LNCaP clone FGC (cell line): Measurements from ENCODE around the gene P3H2.
A peak's percentile ranks its signal among the peaks of the same experiment; 100 is the strongest.

Experiments used
- DNase-seq: peaks from one replicate; pipeline ENCODE4 v3.0.0-alpha.2; 2011; ENCODE audit warnings: low read depth
- H3K4me3 ChIP-seq: 2 replicates; pipeline ENCODE4 v1.5.1; 2011; ENCODE audit warnings: mild to moderate bottlenecking, low read depth, low read length, control low read depth
- TF ChIP-seq, protein P1 (sequence below): IDR thresholded peaks from 2 replicates; pipeline ENCODE4 v1.5.1; 2012; ENCODE audit warnings: mild to moderate bottlenecking; ENCODE audit not compliant: control insufficient read depth, insufficient read depth; ENCODE audit errors: extremely low read depth

Gene P3H2

DNA sequence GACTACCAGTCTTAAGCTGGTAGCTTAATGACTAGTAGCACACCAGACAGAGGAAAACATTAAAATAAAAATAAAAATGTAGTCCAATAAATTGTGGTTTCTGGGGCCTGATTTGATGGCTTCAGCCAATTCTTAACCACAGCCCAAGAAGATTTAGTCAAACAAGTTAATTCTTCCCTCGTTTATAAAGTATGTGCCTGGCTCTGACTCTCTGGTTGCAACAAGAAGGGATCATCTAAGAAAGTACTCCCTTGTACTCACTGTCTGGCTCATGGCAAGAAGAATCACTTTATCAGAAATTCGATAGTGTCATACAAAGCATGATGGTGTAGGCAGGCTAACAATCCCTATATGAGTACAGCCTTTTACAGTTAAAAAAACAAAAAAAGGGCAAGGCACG lies 141.9 kb downstream of the P3H2 start:
- no peak for DNase-seq
- TF ChIP-seq, protein P1, sequence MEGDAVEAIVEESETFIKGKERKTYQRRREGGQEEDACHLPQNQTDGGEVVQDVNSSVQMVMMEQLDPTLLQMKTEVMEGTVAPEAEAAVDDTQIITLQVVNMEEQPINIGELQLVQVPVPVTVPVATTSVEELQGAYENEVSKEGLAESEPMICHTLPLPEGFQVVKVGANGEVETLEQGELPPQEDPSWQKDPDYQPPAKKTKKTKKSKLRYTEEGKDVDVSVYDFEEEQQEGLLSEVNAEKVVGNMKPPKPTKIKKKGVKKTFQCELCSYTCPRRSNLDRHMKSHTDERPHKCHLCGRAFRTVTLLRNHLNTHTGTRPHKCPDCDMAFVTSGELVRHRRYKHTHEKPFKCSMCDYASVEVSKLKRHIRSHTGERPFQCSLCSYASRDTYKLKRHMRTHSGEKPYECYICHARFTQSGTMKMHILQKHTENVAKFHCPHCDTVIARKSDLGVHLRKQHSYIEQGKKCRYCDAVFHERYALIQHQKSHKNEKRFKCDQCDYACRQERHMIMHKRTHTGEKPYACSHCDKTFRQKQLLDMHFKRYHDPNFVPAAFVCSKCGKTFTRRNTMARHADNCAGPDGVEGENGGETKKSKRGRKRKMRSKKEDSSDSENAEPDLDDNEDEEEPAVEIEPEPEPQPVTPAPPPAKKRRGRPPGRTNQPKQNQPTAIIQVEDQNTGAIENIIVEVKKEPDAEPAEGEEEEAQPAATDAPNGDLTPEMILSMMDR, result no peak
- H3K4me3 ChIP-seq, result no peak overlapping the region

DNA sequence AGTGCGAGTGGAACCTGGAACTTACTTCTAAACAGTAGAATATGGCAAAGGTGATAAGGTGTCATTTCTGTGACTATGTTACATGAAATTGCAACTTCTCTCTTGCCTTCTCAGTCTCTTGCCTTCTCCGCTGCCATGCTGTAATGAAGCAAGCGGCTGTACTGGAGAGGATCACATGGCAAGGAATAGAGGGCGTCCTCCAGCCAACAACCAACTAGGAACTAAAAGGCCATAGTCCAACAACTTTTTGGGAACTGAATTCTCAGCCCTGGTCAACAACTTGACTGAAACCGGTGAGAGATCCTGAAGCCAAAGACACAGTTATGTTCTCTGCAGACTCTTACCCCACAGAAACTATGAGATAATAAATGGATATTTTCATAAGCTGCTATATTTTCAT lies 143.5 kb downstream of the P3H2 start:
- TF ChIP-seq, protein P1, result no peak
- H3K4me3 ChIP-seq, result no peak overlapping the region
- no peak for DNase-seq

DNA sequence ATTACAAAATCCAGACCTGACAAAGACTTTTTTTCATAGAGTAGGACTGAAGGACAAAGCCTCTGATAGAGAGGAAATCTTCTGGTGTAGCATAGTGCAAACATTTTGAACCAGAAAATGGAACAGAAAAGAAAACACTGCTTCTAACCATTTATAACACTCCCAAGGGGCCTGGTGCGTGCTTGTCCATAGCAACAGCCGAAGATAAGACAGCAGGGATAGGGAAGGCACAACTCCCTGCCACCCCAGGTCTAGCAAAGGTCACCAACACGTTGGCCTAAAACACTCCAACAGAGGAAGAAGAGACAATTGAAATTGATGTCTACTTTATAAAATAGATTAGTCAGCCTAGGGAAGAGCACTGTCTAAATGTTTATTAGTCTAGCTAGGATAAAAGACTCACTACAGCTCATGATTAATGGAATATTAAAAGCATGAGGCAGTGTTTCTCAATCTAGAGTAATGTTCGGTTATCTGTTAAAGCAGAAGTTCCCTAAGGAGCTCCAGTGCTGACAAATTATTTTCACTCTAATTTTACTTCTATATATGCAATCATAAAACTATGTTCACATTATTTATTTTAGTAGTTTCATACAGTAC lies 145.2 kb downstream of the P3H2 start:
- TF ChIP-seq, protein P1, result no peak
- DNase-seq, result no peak
- H3K4me3 ChIP-seq, result no peak overlapping the region

DNA sequence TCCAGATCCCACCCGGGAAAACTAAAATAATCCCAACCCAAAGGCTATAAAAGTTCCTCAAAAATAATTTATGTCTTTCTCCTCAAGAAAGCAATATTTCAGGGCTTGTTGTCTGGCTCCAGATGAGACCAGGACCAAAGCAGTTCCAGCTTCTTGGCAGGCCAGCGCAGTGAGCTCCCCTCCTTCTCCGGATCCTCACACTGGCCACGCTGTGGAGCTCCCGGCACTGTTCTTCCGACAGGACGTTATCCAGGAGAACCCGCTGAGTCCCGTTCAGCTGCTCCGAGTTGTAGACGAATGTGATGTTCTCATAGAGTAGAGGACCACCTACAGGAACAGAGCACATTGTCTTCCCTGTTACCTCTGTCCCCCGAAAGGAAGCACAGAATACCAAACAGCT lies 146.3 kb downstream of the P3H2 start:
- no peak for DNase-seq
- H3K4me3 ChIP-seq, result no peak overlapping the region
- TF ChIP-seq, protein P1, result no peak

DNA sequence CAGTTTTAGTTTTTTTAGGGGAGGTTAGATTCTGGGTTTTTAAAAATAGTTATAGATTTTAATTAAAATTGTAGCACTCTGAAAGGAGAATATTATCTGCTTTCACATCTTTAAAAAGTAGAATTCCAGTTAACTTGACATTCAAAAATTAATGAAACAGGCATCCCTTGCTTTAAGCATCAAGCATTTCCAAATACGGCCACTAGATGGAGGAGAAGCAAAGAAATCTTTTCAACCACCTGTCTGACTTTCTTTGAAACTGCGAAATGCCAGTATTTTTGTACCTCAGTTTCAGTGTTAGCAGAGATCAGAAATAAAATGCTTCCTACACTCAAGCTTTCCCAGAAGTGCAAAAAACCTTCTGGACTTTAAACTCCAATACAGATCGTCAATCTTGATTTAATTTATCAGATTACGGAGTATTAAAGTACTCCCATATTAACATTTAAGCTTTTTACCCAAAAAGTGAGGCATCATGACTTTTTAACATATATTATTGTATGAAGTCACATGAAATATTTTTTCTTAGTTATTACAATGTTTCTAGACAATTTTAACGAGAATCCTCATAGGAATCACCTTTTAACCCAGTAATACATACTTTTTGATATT lies 153.3 kb downstream of the P3H2 start:
- no peak for DNase-seq
- H3K4me3 ChIP-seq, result no peak overlapping the region
- TF ChIP-seq, protein P1, result peak; percentile 74

DNA sequence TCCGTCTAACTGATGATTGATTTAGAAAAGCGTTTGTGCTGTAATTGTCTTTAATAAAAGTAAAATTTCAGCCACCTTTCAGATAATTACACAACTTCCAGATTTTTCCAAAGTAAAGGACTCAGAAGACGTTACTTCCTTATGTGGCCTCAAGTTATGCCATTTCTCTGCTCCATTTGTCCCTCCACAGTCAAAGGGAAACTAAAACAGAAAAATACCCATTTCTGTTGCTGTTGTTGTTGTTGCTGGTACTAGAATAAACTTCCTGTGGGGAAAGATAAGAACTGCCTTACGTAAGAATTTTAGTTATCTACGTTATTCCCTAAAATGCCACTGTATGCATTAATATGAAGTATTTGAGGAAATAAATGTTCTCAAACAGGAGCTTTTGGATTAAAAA lies 153.9 kb downstream of the P3H2 start:
- TF ChIP-seq, protein P1, result no peak
- no peak overlapping the region for H3K4me3 ChIP-seq
- no peak for DNase-seq

DNA sequence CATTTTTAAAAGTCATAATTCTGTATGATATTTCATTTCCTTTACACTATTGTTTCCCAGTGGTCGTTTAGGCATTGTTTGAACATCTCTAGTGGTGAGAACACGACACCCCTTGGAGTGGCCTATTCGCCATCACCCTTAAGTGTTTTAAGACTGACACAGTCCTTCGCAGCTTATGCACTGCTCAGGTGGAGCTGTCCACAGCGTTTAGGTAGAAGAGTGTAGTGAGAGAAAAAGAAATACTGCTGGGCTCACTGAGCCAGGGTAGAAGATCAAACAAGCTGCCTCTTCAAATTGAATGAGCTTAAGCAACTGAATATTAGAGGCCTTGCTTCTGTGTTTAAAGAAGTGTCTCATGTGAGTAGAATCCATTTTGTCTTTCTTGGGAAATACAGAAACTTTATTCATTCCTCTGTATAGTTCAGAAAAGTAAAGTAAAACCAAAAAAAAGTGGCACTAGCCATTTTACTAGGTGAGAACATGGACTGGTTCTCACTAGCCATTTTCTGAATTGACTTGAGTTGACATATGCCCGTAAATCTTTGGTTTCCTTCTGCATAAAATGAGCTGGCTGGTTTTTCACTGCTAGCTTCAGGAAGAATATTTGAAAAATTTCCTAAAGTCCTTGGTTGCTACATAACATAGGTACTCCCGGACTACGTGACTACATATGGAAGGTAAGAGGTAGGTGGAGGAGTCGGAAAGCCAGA lies 155.9 kb downstream of the P3H2 start:
- no peak overlapping the region for H3K4me3 ChIP-seq
- no peak for DNase-seq
- TF ChIP-seq, protein P1, result no peak
